NCI-H1417 treated with DMSO at 0.1 percent for 48 hours (cell line): ENCODE data around the gene DOK1.

ENCODE experiments used
- DNase-seq: peaks from one replicate; lab custom pipeline; 2025; lab: John Stamatoyannopoulos, UW

The DOK1 gene

DNA sequence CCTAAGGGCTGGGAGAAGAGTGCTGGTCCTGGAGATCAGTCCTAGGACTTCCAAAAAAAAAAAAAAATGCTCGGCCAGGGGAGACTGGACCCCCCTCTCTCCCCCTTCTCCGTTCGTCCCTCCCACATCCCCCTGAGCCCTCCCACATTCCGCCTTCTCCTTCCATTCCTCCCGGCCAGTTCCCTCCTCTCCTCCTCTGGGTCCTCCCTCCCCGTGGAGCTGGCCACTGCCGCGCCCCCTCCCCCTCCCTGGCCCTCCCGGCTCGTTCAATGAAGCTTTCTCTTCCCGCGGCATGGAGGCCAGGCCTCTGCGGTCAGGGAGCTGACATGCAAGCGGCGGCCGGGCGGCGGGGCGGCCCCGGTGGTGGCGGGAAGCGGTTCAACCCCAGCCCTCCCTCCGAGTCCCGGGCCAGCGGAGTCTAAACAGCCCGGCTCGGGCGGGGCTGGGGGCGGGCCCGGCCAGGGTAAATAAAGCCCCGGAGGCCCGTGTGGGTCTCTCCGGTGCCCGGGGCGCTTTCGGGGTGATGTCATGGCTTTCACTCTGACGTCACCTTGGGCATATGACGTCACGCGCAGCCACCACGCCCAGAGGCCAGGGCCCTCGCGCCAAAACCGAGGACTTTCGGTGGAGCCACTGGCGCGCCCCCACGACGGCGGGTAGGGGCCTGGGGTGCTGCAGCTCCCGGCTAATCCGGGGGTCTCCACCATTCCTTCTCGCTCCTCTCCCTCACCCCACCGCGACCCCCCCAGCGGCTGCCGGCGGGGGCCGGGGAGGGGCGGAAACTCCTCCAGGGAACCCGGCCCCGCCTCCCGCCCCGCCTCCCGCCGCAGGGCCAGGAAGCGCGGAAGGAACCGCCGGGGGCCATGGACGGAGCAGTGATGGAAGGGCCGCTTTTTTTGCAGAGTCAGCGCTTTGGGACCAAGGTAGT lies at the start of gene DOK1, which contains the start of gene LOXL3:
TSS of gene DOK1 (plus strand) at position 829 of the 928 bp plus-strand sequence. CDS start at position 864, 35 bp downstream.
TSS of gene LOXL3 (minus strand) at position 51 of the 928 bp plus-strand sequence. CDS start 1,308 bp downstream, outside the sequence.
- peak; percentile 45 for DNase-seq

DNA sequence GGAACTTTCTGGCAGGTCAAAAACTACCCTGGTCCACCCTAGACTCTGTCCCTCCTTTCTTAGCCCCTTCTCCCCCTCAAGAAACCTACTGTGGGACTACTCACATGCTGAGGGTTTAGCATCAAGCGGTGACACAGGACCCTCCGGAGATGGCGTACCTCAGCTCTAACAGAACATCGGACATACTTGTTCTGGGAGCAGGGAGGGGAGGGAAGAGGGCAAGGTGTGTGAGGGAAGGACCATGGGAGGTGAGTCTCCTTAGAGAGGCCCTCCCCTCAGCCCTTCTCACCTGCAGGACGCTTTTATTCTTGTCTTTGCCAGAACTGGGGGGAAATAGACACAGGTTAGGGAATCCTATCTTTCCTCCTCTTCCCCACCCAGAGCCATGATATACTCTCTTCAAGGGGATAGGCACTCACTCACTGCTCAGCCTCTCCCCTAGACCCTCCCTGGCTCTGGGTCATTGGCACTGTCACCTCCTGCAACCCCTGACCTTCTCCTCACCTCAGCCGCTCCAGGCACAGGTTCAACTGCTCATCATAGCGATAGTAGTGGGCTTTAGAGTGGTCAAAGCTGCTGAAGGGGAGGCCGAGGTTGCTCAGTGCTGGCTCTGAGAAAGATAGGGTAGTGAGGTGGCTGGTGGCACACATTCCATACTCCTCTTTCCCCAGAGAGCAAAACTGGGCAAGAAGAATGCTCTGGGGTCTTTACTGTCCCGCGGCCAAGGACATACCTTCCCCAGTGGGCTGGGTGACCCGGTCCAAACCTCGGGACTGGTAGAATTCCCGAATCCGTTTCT lies 48.9 kb upstream of the DOK1 start:
- DNase-seq, result no peak

- peak; percentile 98 for DNase-seq
Measured at GRCh38 chr2:74507145-74507925, 47.2 kb upstream of the DOK1 start, which contains the start of gene PCGF1. TSS of gene PCGF1 (minus strand) at chr2:74507695. CDS start at chr2:74507668, 27 bp downstream.

DNA sequence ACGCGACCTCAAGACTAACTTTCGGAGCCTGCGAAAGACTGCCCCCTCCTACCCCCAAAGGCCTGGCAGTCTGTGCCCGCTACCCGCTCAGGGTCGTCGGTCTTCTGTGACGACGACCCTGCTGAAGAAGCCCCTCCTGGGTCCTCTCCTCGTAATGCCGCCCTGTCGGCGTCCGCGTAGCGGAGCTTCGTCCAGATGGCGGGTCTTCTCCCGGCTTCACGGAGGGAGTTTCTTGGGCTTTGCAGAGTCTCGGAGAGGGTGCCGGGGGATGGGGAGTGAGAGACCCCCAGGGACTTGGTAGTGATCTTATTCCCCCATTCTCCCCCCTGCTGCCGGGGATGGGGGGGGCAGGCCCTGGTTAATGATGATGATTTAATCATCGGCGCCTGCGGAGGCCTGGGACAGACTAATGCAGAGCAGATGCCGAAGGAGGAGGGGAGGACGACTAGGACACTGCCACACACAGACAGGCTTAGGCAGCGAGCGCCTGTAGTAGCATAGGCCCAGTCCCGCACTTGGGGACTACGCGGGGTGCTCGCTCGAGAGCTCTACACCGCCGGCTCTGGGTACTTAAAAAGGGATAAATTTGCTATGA lies 46.5 kb upstream of the DOK1 start:
- DNase-seq, result no peak

- no peak for DNase-seq
Measured at GRCh38 chr2:74510272-74510671, 44.2 kb upstream of the DOK1 start.

DNA sequence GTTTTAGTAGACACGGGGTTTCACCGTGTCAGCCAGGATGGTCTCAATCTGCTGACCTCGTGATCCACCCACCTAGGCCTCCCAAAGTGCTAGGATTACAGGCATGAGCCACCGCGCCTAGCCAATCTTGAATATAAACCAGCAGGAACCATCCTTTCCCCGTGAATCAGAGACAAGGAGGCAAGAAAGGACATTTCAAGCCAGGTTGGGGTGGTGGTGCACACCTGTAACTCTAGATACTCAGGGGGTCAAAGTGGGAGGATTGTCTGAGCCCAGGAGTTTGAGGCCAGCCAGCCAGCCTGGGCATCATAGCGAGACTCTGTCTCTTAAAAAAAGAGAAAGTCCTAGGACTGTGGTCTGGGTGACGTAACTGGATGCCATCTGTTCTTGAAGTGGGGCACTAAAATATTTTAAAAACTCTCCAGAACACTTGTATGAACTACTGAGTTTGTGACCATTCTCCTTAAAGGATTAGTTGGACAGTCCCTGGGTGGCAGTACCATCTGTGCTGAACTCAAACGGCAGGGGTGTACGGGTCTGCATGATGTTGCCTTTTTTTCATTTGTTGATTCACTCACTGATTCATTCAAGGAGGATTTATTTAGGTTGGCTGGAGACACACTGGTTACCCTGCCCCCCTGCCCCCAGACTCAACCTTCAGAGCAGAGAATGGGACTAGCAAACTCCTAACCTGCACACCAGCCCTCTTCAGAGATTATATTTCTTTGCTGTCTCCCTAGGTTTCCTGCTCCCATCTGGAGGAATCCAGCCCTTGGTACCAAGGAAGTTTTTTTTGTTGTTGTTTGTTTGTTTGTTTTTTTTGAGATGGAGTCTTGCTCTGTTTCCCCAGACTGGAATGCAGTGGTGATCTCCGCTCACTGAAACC lies 43.2 kb upstream of the DOK1 start:
- no peak for DNase-seq

DNA sequence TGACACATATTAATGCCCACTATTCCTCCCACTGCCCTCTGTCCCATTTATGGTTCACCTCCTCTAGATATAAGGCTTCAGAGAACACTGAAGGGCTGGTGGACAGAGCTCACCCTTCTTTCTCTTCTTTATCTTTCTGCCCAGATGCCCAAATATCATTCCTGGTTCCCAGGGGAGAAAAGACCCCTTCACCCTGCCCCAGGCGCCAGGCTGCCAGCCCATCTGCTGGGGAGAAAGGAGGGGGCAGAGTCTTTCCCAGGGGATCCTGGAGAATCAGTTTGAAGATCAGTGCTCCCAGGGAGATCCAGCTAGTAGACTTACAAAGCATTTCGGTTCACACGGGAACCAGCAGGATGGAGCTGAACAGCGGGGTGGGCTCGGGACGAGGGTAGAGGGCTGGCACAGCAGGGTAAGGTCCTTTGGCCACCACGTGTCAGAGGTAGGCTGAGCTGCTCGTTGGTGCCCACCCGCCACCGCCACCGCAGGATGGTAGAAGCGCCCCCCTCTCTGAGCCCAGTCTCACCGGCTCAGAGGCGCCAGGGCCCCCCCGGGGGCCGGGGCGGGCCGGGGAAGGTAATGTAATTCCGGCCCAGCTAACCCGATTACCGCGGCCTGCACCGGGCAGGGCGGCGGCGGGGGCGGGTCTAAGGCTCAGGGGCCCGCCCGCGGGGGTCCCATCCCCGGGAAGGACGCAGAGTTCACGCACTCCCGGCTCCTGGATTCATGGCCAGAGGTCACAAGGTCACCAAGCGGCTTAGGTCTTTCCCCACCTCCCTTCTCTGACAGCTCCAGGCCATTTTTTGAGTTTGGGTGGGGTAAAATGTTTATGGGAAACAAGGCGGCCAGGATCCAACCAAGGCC lies 41.5 kb upstream of the DOK1 start:
- no peak for DNase-seq

DNA sequence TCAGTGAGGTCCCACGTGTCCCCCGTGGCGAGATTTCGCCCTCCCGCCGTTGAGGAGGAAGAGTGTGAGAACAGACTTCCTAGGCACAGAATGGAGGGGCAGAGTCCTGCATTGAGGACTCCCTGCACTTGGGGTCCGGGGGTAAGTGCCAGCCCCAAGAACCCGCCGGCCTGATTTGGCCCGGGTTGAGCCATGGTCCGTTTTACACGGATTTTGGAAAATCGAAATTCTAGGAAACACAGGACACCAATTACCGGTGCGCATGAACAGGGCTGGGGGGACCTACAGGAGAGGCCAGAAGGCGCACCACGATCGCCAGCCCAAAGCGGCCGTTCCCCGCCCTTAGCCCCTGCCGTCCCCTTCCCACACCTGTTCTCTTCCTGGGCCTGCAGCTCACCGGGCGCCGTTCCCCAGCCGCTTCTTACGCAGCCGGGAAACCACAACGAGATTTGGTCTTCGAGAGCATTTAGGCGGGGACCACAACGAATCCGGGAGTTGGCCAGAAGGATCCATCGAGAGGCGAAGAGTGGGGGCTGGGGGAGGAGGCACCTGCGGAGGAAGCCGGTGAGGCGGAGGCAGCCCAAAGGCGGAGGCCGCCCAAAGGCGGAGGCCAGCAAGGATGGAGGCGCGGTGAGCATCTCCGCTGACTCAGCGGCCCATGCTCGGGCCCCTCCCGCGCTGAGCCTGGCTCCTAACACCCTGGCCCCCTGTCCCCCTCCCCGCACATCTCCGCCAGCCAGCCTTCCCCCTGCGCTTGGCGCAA lies 40.7 kb upstream of the DOK1 start:
- no peak for DNase-seq

DNA sequence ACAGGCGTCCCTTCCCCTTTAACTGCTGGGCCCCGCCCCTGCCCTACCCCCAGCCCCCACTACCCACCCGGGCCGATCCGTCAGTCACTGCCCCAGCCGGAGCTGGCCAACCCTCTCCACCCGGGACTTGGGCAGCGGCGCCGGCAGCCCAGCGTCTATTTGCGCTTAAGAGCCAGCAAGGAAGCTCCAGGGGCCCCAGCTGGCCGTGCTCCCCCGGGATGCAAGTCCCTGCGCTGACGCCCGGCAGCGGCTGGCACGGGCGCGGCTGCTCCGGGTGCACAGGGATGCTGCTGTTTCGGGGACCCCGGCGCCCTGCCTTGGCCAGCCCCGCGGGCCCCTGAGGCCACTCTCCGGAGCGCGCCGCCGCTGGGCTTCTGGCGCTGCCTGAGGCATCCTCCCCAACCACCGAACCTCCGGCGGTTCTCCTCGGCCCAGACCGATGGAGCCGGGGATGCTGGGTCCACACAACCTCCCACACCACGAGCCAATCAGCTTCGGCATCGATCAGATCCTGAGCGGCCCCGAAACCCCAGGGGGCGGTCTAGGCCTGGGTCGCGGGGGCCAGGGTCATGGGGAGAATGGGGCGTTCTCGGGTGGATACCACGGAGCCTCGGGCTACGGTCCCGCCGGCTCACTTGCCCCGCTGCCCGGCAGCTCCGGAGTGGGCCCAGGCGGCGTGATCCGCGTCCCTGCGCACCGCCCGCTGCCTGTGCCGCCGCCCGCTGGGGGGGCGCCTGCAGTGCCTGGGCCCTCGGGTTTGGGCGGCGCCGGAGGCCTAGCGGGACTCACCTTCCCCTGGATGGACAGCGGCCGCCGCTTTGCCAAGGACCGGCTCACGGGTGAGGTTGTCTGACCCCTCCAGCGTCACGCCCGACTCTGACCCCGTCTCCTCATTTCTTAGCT lies 39.9 kb upstream of the DOK1 start, which contains the start of gene TLX2:
TSS of gene TLX2 (plus strand) at position 83 of the 903 bp plus-strand sequence. CDS start at position 440, 357 bp downstream.
- no peak for DNase-seq

DNA sequence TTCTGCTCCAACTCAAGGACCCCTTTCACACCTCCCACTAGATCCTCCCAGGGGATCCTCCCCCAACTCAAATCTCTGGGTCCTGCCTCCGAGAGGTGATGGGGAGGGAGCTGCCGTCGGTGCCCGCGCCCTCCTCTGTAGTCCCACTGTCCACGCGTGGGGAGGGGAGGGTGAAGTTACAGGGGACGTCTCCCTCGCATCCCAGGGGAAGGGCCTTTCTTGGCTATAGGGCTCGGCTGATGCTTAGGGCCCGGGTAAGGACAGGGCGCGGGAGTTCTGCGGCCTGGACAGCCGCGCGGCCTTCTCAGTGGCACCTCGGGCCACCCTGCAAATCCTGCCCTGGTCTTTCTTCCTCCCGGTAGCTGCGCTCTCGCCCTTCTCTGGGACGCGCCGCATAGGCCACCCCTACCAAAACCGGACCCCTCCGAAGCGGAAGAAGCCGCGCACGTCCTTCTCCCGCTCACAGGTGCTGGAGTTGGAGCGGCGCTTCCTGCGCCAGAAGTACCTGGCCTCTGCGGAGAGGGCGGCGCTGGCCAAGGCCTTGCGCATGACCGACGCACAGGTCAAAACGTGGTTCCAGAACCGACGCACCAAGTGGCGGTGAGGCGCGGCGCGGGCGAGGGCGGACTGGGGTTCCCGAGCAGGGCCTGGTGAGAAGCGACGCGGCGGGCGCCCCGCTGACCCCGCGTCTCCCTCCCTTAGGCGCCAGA lies 39.1 kb upstream of the DOK1 start:
- DNase-seq, result no peak

DNA sequence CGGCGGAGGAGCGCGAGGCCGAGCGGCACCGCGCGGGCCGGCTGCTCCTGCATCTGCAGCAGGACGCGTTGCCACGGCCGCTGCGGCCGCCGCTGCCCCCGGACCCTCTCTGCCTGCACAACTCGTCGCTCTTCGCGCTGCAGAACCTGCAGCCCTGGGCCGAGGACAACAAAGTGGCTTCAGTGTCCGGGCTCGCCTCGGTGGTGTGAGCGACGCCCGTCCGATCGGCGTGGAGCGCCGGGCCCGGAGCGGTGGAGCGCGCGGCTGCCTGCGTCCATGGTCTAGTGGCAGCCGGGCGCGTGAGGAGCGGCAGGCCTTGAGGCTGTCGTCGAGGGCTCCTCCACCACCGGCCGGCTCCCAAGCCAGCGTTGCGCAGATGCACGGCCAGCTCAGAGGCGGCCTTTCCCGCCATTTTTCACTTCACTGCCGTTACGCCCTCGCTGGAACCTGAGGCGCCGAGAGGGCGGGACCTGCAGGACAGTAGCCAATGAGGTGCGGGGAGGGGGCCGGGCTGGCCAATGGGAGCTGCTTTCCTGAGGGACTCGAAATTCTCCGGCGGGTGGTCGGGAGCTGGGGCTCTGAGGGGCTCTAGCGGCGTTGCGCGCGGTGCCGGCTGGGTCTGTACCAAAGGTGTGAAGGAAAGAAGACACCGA lies 38.4 kb upstream of the DOK1 start:
- DNase-seq, result no peak

DNA sequence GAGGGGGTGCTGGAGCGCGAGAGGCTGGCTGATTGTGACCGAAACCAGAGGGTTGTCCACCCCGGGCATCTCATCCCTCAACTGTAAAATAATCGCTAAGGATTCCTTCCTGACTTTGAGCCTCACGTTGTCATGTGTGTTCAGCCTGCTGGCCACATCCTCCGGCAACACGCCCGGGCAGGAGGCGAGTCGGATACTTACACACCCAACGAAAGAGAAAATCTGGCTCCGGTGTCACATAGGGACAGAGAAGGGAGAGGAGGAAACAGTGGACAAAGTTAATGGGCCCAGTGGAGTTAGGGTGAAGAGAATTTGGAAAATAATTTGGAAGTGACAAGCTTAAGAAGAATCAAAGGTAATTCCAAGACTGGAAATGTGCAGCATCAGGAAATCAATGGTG lies 37.9 kb upstream of the DOK1 start:
- DNase-seq, result no peak

GRCh38 chr2:74522516-74522915 lies 32.0 kb upstream of the DOK1 start:
- no peak for DNase-seq

- DNase-seq, result no peak
Measured at GRCh38 chr2:74524005-74524404, 30.5 kb upstream of the DOK1 start.

DNA sequence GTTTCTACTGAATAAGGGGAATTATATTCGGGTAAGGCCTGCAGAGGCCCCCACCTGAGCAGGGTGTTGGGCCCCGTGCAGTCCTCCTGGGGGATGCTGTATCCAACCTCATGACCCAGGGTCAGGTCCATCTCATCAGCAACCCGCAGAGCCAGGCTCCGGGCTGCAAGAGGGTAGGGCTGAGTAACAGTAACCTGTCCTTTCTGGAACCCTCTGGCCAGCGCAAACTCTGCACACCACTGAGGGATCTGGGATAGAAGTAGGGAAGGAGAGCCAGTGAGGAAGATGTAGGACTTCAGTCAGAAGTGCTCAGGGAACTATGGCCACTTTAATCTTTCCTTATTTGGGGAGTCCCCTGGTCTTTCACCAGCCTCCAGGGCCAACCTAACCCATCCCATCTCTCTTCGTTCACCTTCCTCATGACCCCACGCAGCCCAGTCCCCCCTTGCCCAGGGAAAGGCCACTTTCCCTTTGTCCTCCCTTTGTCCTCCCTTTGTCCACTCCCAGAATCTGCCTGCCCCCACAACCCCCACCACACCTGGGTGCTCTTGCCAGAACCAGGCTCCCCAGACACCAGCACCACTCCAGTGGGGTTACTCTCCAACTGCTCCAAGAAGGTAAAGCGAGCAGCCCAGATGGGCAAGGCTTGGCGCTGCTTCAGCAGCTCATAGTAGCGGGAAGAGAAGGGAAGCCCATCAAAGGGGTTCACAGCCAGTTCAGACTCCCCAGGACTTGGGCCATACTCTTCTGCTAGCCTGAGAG lies 29.4 kb upstream of the DOK1 start:
- DNase-seq, result no peak
